ENCODE measurements around the gene STK11.

DNA sequence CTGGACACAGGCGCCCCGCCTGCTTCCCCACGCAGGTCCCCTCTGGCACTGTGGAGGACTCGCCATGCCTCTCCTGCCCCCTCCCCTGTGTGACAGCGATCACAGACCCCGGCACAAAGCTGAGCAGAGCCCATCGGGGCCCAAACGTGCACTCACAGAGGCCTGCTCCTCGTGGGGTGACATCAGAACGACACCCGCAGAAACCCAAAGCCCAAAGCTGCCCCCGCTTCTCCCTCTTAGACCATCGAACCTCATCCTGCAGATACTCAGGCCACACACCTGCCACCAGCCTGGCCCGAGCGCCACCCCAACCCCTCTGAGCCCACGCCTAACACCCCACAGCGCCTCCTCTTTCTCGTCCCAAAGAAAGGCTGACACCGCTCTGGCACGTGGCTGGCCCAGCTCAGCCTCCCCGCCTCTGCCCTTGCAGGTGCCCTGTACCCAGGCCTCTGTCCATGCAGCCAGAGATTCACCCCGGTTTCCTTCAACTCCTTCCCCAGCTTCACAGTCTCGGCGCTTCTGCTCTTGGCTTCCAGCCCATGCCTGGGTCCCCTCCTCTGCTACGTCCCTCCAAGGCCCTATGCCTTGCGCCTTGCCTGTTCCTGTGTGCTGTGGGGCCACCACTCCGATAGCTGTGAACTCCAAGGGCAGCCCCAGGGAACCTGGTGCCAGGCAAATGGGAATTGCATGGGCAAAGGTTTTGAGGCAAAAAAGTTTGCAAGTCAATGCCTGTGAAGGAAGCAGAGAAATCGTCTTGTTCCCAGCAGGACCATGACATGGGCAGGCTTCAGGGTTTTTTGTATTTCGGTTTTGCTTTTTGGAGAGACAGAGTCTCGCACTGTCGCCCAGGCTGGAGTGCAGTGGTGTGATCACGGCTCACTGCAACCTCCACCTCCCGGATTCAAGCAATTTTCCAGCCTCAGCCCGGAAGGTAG lies 33.1 kb downstream of the STK11 start:
- TF ChIP-seq CTCF (IDR thresholded peaks at IDR 0.05) (no peak), POLR2A (IDR thresholded peaks at IDR 0.05) (no peak), EP300 (IDR thresholded peaks at IDR 0.05) (no peak)
